IMR-90 (cell line): ENCODE results near the gene RAP1A. TPM values are rescaled to one million over a fixed set of nuclear protein-coding genes. Genes with fewer than 3 reads are reported as not detected.

Experiments
- ATAC-seq: fragments of 200-7000 bp; cut with Tn5 transposase; 2 replicates; pipeline ENCODE4 v1.9.1; 2020; ENCODE audit warnings: low read depth, mild to moderate bottlenecking, moderate library complexity
- BruUV-seq: library from RNA; stranded (reverse); fragments of 400-500 nt; replicated peaks from 2 replicates; lab custom pipeline; 2021; lab: Mats Ljungman, UMichigan
- CTCF ChIA-PET: fragments of 300-600 bp; formaldehyde crosslinking; extraction: SDS; loops from one replicate; lab custom pipeline; 2021; ENCODE audit warnings: antibody characterized with exemption; lab: Yijun Ruan, JAX
- POLR2A ChIA-PET: fragments of 300-600 bp; sonication (Branson Sonifier 250); formaldehyde crosslinking; loops from one replicate; lab custom pipeline; 2022; ENCODE audit warnings: antibody characterized with exemption; ENCODE audit not compliant: unreplicated experiment; lab: Charles Lee
- DNase-seq: peaks from one replicate; pipeline ENCODE4 v3.0.0; 2013
- H2AFZ ChIP-seq: replicated peaks from 2 replicates; pipeline ENCODE3; 2013; ENCODE audit warnings: low read length, mild to moderate bottlenecking; ENCODE audit not compliant: poor library complexity
- H2AK5ac ChIP-seq: 2 replicates; pipeline ENCODE4 v1.6.1; 2013; ENCODE audit warnings: low read depth, low read length, inconsistent platforms
- H2AK9ac ChIP-seq: replicated peaks from 2 replicates; pipeline ENCODE3; 2013; ENCODE audit warnings: mild to moderate bottlenecking, low read depth, low read length, moderate library complexity; ENCODE audit not compliant: poor library complexity
- H2BK120ac ChIP-seq: 2 replicates; pipeline ENCODE4 v1.6.1; 2013; ENCODE audit warnings: low read depth, low read length, inconsistent platforms
- H2BK15ac ChIP-seq: 3 replicates; pipeline ENCODE4 v1.6.1; 2013; ENCODE audit warnings: low read depth, low read length, inconsistent platforms
- H2BK20ac ChIP-seq: 2 replicates; pipeline ENCODE4 v1.6.1; 2013; ENCODE audit warnings: low read depth, mild to moderate bottlenecking, inconsistent platforms, low read length, moderate library complexity
- H2BK5ac ChIP-seq: 2 replicates; pipeline ENCODE4 v1.6.1; 2013; ENCODE audit warnings: mild to moderate bottlenecking, low read depth, low read length, inconsistent platforms; ENCODE audit not compliant: poor library complexity, severe bottlenecking
- H3K14ac ChIP-seq: replicated peaks from 2 replicates; pipeline ENCODE4 v1.6.1; 2013; ENCODE audit warnings: low read depth, low read length, inconsistent platforms
- H3K18ac ChIP-seq: 2 replicates; pipeline ENCODE4 v1.6.1; 2013; ENCODE audit warnings: low read depth, low read length, control low read depth
- H3K23ac ChIP-seq: 2 replicates; pipeline ENCODE4 v1.6.1; 2013; ENCODE audit warnings: low read depth, low read length, inconsistent platforms
- H3K27ac ChIP-seq: 2 replicates; pipeline ENCODE4 v1.5.1; 2013; ENCODE audit warnings: mild to moderate bottlenecking, control low read depth, low read length; ENCODE audit not compliant: insufficient read depth
- H3K27me3 ChIP-seq: 2 replicates; pipeline ENCODE4 v1.6.1; 2013; ENCODE audit warnings: low read length; ENCODE audit not compliant: control insufficient read depth, insufficient read depth
- H3K36me3 ChIP-seq: 2 replicates; pipeline ENCODE4 v1.6.1; 2013; ENCODE audit warnings: low read length, mixed read lengths; ENCODE audit not compliant: control insufficient read depth, insufficient read depth
- H3K4ac ChIP-seq: 2 replicates; pipeline ENCODE4 v1.6.1; 2013; ENCODE audit warnings: low read depth, low read length, inconsistent platforms
- H3K4me1 ChIP-seq: 2 replicates; pipeline ENCODE4 v1.6.1; 2013; ENCODE audit warnings: low read length, mixed read lengths; ENCODE audit not compliant: control insufficient read depth, insufficient read depth
- H3K4me2 ChIP-seq: 2 replicates; pipeline ENCODE4 v1.6.1; 2013; ENCODE audit warnings: low read depth, mild to moderate bottlenecking, control low read depth, low read length, moderate library complexity
- H3K4me3 ChIP-seq: 2 replicates; pipeline ENCODE4 v1.5.1; 2013; ENCODE audit warnings: low read depth, mild to moderate bottlenecking, control low read depth, low read length, moderate library complexity; ENCODE audit not compliant: insufficient read depth
- H3K56ac ChIP-seq: 2 replicates; pipeline ENCODE4 v1.6.1; 2013; ENCODE audit warnings: low read length, inconsistent platforms; ENCODE audit not compliant: insufficient read depth; ENCODE audit errors: extremely low read depth
- H3K79me1 ChIP-seq, 2 experiments: 2 replicates each; pipeline ENCODE4 v1.6.1; 2013; ENCODE audit warnings: low read length in 2 of 2, inconsistent platforms in 1 of 2, low read depth in 1 of 2
- H3K9ac ChIP-seq: 2 replicates; pipeline ENCODE4 v1.6.1; 2013; ENCODE audit warnings: low read depth, low read length, control low read depth
- H3K9me1 ChIP-seq: 2 replicates; pipeline ENCODE4 v1.6.1; 2013; ENCODE audit warnings: low read length, inconsistent platforms; ENCODE audit not compliant: insufficient read depth
- H3K9me3 ChIP-seq: 2 replicates; pipeline ENCODE4 v1.6.1; 2013; ENCODE audit warnings: low read length; ENCODE audit not compliant: control insufficient read depth, insufficient read depth
- H4K20me1 ChIP-seq: 2 replicates; pipeline ENCODE4 v1.6.1; 2013; ENCODE audit warnings: low read length, inconsistent platforms; ENCODE audit not compliant: insufficient read depth
- H4K5ac ChIP-seq: 2 replicates; pipeline ENCODE4 v1.6.1; 2013; ENCODE audit warnings: mild to moderate bottlenecking, low read depth, low read length, control low read depth
- H4K8ac ChIP-seq, 2 experiments: 2 replicates each; pipeline ENCODE4 v1.6.1; 2013; ENCODE audit warnings: low read depth in 2 of 2, low read length in 2 of 2, control low read depth in 1 of 2, inconsistent platforms in 1 of 2
- H4K91ac ChIP-seq: 2 replicates; pipeline ENCODE4 v1.6.1; 2013; ENCODE audit warnings: low read depth, low read length, inconsistent platforms; ENCODE audit not compliant: insufficient read depth
- BHLHE40 ChIP-seq: fragments of 150-350 bp; IDR thresholded peaks from 2 replicates; pipeline ENCODE4 v1.6.1; 2016; ENCODE audit warnings: mild to moderate bottlenecking, low read depth, low read length
- CHD1 ChIP-seq: IDR thresholded peaks from 2 replicates; pipeline ENCODE4 v1.6.1; 2012; ENCODE audit warnings: low read depth, low read length, improper control_type of control experiment
- WGBS, 2 experiments: methylation state at CpG; one replicate each; pipeline versions ENCODE4 v1.1.5 to v1.1.7; 2013; ENCODE audit warnings: missing lambda C conversion rate in 2 of 2; ENCODE audit not compliant: insufficient read length in 1 of 2; ENCODE audit errors: extremely low coverage in 2 of 2; 5-methylcytosine and 5-hydroxymethylcytosine counted together
- dilution Hi-C: fragments of 300-500 bp; cut with HindIII; formaldehyde crosslinking; loops from one replicate; pipeline ENCODE4 v1.14.3; 2018; ENCODE audit warnings: low sequenced_read_pairs; ENCODE audit not compliant: unreplicated experiment
- in situ Hi-C: fragments of 300-500 bp; cut with MboI; formaldehyde crosslinking; loops from 3 replicates; pipeline ENCODE4 v1.14.3; 2019; ENCODE audit warnings: low sequenced_read_pairs, inconsistent platforms, mixed read lengths
- intact Hi-C: fragments of 100-400 bp; cut with micrococcal nuclease; formaldehyde crosslinking; loops from 2 replicates; pipeline ENCODE4 v1.10.0; 2022
- polyA plus RNA-seq, 3 experiments: library from polyadenylated mRNA; depleted of rRNA; stranded (reverse); fragments of >200 nt; gene quantifications; 2 replicates each; pipeline ENCODE4 v1.2.3, GENCODE V29; 2012; ENCODE audit warnings: low replicate concordance in 1 of 3
- total RNA-seq: library from RNA; depleted of rRNA; stranded (reverse); fragments of >200 nt; gene quantifications from 2 replicates; pipeline ENCODE4 v1.2.3, GENCODE V29; 2012

RAP1A gene
- total and polyA plus RNA-seq, 2 of the 4 experiments (the other 2 are of a cell fraction): 18.1 to 43.6 TPM

DNA sequence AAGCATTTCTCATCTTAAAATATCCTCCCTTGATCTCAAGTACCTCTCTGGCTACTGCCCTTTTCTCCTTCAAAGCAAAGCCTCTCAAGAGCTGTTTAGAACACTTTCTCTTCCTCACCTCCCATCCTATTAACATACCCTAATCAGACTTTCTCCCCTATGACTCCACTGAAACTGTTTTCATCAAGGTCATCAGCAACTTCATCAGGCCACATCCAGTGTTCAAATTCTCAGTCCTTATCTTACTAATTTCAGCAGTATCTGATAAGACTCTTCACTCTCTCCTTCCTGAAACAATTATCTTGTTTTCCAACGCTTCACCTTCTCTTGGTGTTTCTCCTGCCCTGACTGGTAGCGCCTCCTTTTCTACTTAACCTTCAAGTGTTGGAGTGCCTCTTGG is 1.5 kb upstream of the RAP1A start:
- H3K27ac ChIP-seq: no peak overlapping the region
- H3K56ac ChIP-seq: no peak overlapping the region
- BruUV-seq: no TSS peak
- H3K4me2 ChIP-seq: no peak overlapping the region
- no peak overlapping the region for H3K9ac ChIP-seq
- ATAC-seq (no peak), DNase-seq (no peak)
- H3K9me1 ChIP-seq: peaks cover 10% of the 10 kb centered on the region; the same call in 1 of the 2 replicates
- H4K20me1 ChIP-seq: peaks cover 23% of the 10 kb centered on the region; the same call in 1 of the 2 replicates
- no peaks in the 10 kb centered on the region for H3K27me3 ChIP-seq
- dilution Hi-C loops: no loop called here
- H3K36me3 ChIP-seq: no peaks in the 10 kb centered on the region
- no peak overlapping the region for H2AFZ ChIP-seq
- intact Hi-C loops: no loop called here
- TF ChIP-seq BHLHE40 (no peak), CHD1 (no peak)
- no peak overlapping the region for H3K14ac ChIP-seq
- H3K23ac ChIP-seq: no peak overlapping the region
- no peak overlapping the region for H2BK20ac ChIP-seq
- POLR2A ChIA-PET: no interaction called here
- H3K79me1 ChIP-seq: peaks cover 5 to 30% of the 10 kb centered on the region in 2 experiments
- no peak overlapping the region for H4K5ac ChIP-seq
- no peak overlapping the region for H4K8ac ChIP-seq
- H2BK15ac ChIP-seq: no peak overlapping the region
- H3K9me3 ChIP-seq: no peaks in the 10 kb centered on the region
- no peak overlapping the region for H2BK120ac ChIP-seq
- in situ Hi-C loops: no loop called here
- H2BK5ac ChIP-seq: no peak overlapping the region
- H4K91ac ChIP-seq: no peak overlapping the region
- H3K4me1 ChIP-seq: peaks cover 7% of the 10 kb centered on the region; the same call in 1 of the 2 replicates
- CTCF ChIA-PET: interaction anchor here (0.6 kb wide), 1 partner anchor 1527 kb away, joined by 3 read pairs; no protein-coding TSS in a partner anchor
- no peak overlapping the region for H3K4ac ChIP-seq
- no CpG with 5 or more reads among the region's 2 CpGs for WGBS, 2 experiments
- H2AK5ac ChIP-seq: no peak overlapping the region
- H3K4me3 ChIP-seq: no peak overlapping the region
- no peak overlapping the region for H2AK9ac ChIP-seq
- no peak overlapping the region for H3K18ac ChIP-seq
